Endothelial cell of umbilical vein (primary cell): ENCODE results near the gene TFIP11. TPM values are rescaled to one million over a fixed set of nuclear protein-coding genes. Genes with fewer than 3 reads are reported as not detected.

Experiments used
- BruUV-seq: library from RNA; stranded (reverse); fragments of 400-500 nt; replicated peaks from 2 replicates; lab custom pipeline; 2021; lab: Mats Ljungman, UMichigan
- CTCF ChIA-PET: fragments of 300-600, 350-600 bp; sonication (Branson Sonifier 250); formaldehyde crosslinking; loops from one replicate; lab custom pipeline; 2021; ENCODE audit warnings: antibody characterized with exemption, inconsistent platforms; lab: Charles Lee
- POLR2A ChIA-PET: fragments of 300-600, 350-600 bp; sonication (Branson Sonifier 250); formaldehyde crosslinking; loops from one replicate; lab custom pipeline; 2021; ENCODE audit warnings: antibody characterized with exemption, inconsistent platforms; lab: Charles Lee
- DNase-seq: peaks from one replicate; pipeline ENCODE4 v3.0.0-alpha.2; 2011; ENCODE audit warnings: low read depth, low spot score
- FAIRE-seq: peaks from 2 replicates; lab custom pipeline; 2011; peaks lifted over from hg19 to GRCh38; lab: Jason Lieb, UNC
- H2AFZ ChIP-seq: 2 replicates; pipeline ENCODE4 v1.6.0; 2012; ENCODE audit warnings: low read depth, low read length, control low read depth, inconsistent platforms
- H3K27ac ChIP-seq: 2 replicates; pipeline ENCODE4 v1.5.1; 2011; ENCODE audit warnings: low read depth, mild to moderate bottlenecking, control low read depth, low read length, moderate library complexity; ENCODE audit not compliant: insufficient read depth
- H3K27me3 ChIP-seq, 2 experiments: 2 replicates each; pipeline versions ENCODE4 v1.6.0 to v1.6.1; 2011; ENCODE audit warnings: low read length in 2 of 2, mixed read lengths in 1 of 2; ENCODE audit not compliant: control insufficient read depth in 2 of 2, insufficient read depth in 2 of 2
- H3K36me3 ChIP-seq, 2 experiments: 2 replicates in 1 of 2; 3 replicates in 1 of 2; pipeline ENCODE4 v1.5.1; 2011; ENCODE audit warnings: low read length in 2 of 2, mild to moderate bottlenecking in 1 of 2, moderate library complexity in 1 of 2; ENCODE audit not compliant: control insufficient read depth in 2 of 2, insufficient read depth in 2 of 2; ENCODE audit errors: extremely low read depth in 1 of 2
- H3K4me1 ChIP-seq: 3 replicates; pipeline ENCODE4 v1.5.1; 2011; ENCODE audit warnings: mild to moderate bottlenecking, low read length; ENCODE audit not compliant: control insufficient read depth, insufficient read depth; ENCODE audit errors: extremely low read depth
- H3K4me2 ChIP-seq: 2 replicates; pipeline ENCODE4 v1.6.1; 2011; ENCODE audit warnings: low read length, control low read depth, mixed read lengths; ENCODE audit not compliant: insufficient read depth
- H3K4me3 ChIP-seq, 3 experiments: fragments of 200-600 bp in 1 of 3; sonication (generic), shearing (Covaris generic) in 1 of 3; replicated peaks in 1 of 3; 2 replicates each; pipeline ENCODE4 v1.5.1; 2011 to 2016; ENCODE audit warnings: control low read depth in 3 of 3, low read length in 3 of 3, mild to moderate bottlenecking in 2 of 3, inconsistent platforms in 1 of 3, low read depth in 1 of 3, moderate library complexity in 1 of 3; ENCODE audit not compliant: insufficient read depth in 1 of 3
- H3K79me2 ChIP-seq: 2 replicates; pipeline ENCODE4 v1.6.0; 2012; ENCODE audit warnings: low read length, inconsistent platforms; ENCODE audit not compliant: control insufficient read depth, insufficient read depth
- H3K9ac ChIP-seq: replicated peaks from 2 replicates; pipeline ENCODE3; 2011; ENCODE audit warnings: low read length, control low read depth; ENCODE audit not compliant: insufficient read depth; ENCODE audit errors: extremely low read depth
- H3K9me1 ChIP-seq: replicated peaks from 3 replicates; pipeline ENCODE4 v1.6.0; 2011; ENCODE audit warnings: mild to moderate bottlenecking, low read length; ENCODE audit not compliant: control insufficient read depth, insufficient read depth; ENCODE audit errors: extremely low read depth
- H3K9me3 ChIP-seq: replicated peaks from 2 replicates; pipeline ENCODE4 v1.5.1; 2012; ENCODE audit warnings: low read length, inconsistent platforms; ENCODE audit not compliant: control insufficient read depth, insufficient read depth
- H4K20me1 ChIP-seq: replicated peaks from 2 replicates; pipeline ENCODE3; 2011; ENCODE audit warnings: mild to moderate bottlenecking, low read length; ENCODE audit not compliant: control insufficient read depth, insufficient read depth; ENCODE audit errors: extremely low read depth
- CTCF ChIP-seq, 2 donors: IDR thresholded peaks; 1 replicate in 1 of 2; 2 replicates in 1 of 2; pipeline ENCODE4 v1.5.1; 2011; ENCODE audit warnings: low read length in 2 of 2, mild to moderate bottlenecking in 2 of 2, moderate library complexity in 2 of 2, control low read depth in 1 of 2, inconsistent platforms in 1 of 2, low read depth in 1 of 2; ENCODE audit not compliant: insufficient read depth in 1 of 2; ENCODE audit errors: extremely low read depth in 1 of 2
- GATA2 ChIP-seq: IDR thresholded peaks from 2 replicates; pipeline ENCODE4 v1.7.0; 2011; ENCODE audit warnings: low read depth, mild to moderate bottlenecking, moderate library complexity, mixed read lengths, low read length; ENCODE audit not compliant: insufficient read length, insufficient read depth
- JUN ChIP-seq: IDR thresholded peaks from 2 replicates; pipeline ENCODE4 v1.6.1; 2011; ENCODE audit warnings: borderline replicate concordance, low read depth; ENCODE audit not compliant: insufficient read length, insufficient read depth
- POLR2A ChIP-seq: IDR thresholded peaks from 2 replicates; pipeline ENCODE4 v1.6.1; 2012; ENCODE audit warnings: low read depth, mild to moderate bottlenecking, control low read depth, low read length
- dilution Hi-C: fragments of 300-500 bp; cut with MboI; formaldehyde crosslinking; loops from one replicate; pipeline ENCODE4 v1.15.0; 2019; ENCODE audit warnings: low sequenced_read_pairs; ENCODE audit not compliant: extremely low pct_ligation_motif_present
- intact Hi-C: fragments of 100-400 bp; cut with micrococcal nuclease; formaldehyde crosslinking; loops from one replicate; pipeline ENCODE4 v1.10.0; 2022
- polyA plus RNA-seq, 4 experiments: library from polyadenylated mRNA; depleted of rRNA in 3 of 4; stranded (reverse) in 3 of 4; unstranded in 1 of 4; fragments of >200 nt; gene quantifications; 2 replicates each; pipeline versions ENCODE4 v1.2.1 to v1.2.3, GENCODE V29; 2011 to 2012; ENCODE audit warnings: missing spikeins in 1 of 4
- total RNA-seq: library from RNA; stranded (reverse); gene quantifications from 2 replicates; pipeline ENCODE4 v1.2.3, GENCODE V29; 2021

Gene TFIP11
- total and polyA plus RNA-seq, 2 donors (not counting 3 experiments of a cell fraction or from before 2014, with no cell fraction given): 35.7 to 54.9 TPM

GRCh38 chr22:26470807-26471206 lies 41.5 kb downstream of the TFIP11 start:
- Histone ChIP-seq H3K4me2 (peak overlapping the region; percentile 4), H3K9ac (peak overlapping the region; percentile 28), H4K20me1 (no peaks in the 10 kb centered on the region), H3K4me1 (peaks cover 28% of the 10 kb centered on the region), H3K79me2 (no peaks in the 10 kb centered on the region), H3K4me3 (no peak overlapping the region), H3K9me1 (no peaks in the 10 kb centered on the region), H3K27ac (peak overlapping the region; percentile 87), H3K27me3 (no peaks in the 10 kb centered on the region), H3K9me3 (no peaks in the 10 kb centered on the region), H2AFZ (no peak overlapping the region), H3K36me3 (peaks cover 15 to 24% of the 10 kb centered on the region in 2 experiments)
- DNase-seq: no peak
- POLR2A ChIA-PET: interaction anchor here (0.9 kb wide), 1 partner anchor 29 kb away, joined by 3 read pairs; no protein-coding TSS in a partner anchor
- CTCF ChIA-PET: interaction anchor here (1.2 to 1.6 kb wide), 5 partner anchors 9 to 195 kb away, joined by 3 to 6 read pairs (median 6); no protein-coding TSS in a partner anchor
- no peak for FAIRE-seq
- intact Hi-C loops (loop anchor here (1.0 kb wide), 1 partner anchor 29 kb away; no protein-coding TSS in a partner anchor), dilution Hi-C loops (no loop called here)
- TF ChIP-seq JUN: no peak
- TF ChIP-seq CTCF (IDR thresholded peaks at IDR 0.05; ENCODE audit: extremely low read depth in 1 of 2, insufficient read depth in 1 of 2, low read depth in 1 of 2, low read length in 2 of 2): no peak
- BruUV-seq: no TSS peak

- intact Hi-C loops: no loop called here
- peaks cover 18% of the 10 kb centered on the region for H3K4me1 ChIP-seq
- TF ChIP-seq GATA2 (no peak), POLR2A (no peak)
- peaks cover 22 to 33% of the 10 kb centered on the region in 2 experiments for H3K36me3 ChIP-seq
- no peaks in the 10 kb centered on the region for H3K79me2 ChIP-seq
- FAIRE-seq (no peak), DNase-seq (no peak)
- no TSS peak for BruUV-seq
- H3K9ac ChIP-seq: no peak overlapping the region
- CTCF ChIA-PET: interaction anchor here (10.0 kb wide), 1 partner anchor 100 kb away, joined by 148 read pairs; no protein-coding TSS in a partner anchor
- no peak overlapping the region for H3K4me2 ChIP-seq
- H3K27ac ChIP-seq: no peak overlapping the region
- no peaks in the 10 kb centered on the region for H4K20me1 ChIP-seq
- H3K27me3 ChIP-seq: no peaks in the 10 kb centered on the region
- H3K9me3 ChIP-seq: no peaks in the 10 kb centered on the region
- POLR2A ChIA-PET: no interaction called here
- no peaks in the 10 kb centered on the region for H3K9me1 ChIP-seq
- dilution Hi-C loops: no loop called here
- no peak overlapping the region for H3K4me3 ChIP-seq
- no peak overlapping the region for H2AFZ ChIP-seq
These were observed 46.1 kb downstream of the TFIP11 start for GRCh38 chr22:26466196-26466595.
